MM.1S (cell line): ENCODE measurements around the gene BRICD5.

Experiments used
- CTCF ChIP-seq: fragments of 300-600 bp; sonication (generic); IDR thresholded peaks from 2 replicates; pipeline ENCODE4 v1.5.1; 2016; ENCODE audit warnings: antibody characterized with exemption, low read length, mixed read lengths
- EZH2phosphoT487 ChIP-seq: fragments of 300-600 bp; sonication (generic); IDR thresholded peaks from 2 replicates; pipeline ENCODE4 v1.6.1; 2018; ENCODE audit warnings: antibody characterized with exemption, low read length

- TF ChIP-seq CTCF, result no peak
- no peak for TF ChIP-seq EZH2phosphoT487
These were observed 20.5 kb downstream of the BRICD5 start for GRCh38 chr16:2190002-2190658.
